GM23338 (cell line): ENCODE data around the gene SFTPD.

Experiments used
- EZH2 ChIP-seq: fragments of 200-600 bp; sonication (generic); IDR thresholded peaks from one replicate; pipeline ENCODE4 v1.8.0; 2017; ENCODE audit warnings: antibody characterized with exemption, mild to moderate bottlenecking, low read depth; ENCODE audit not compliant: unreplicated experiment
- POLR2AphosphoS5 ChIP-seq: IDR thresholded peaks from 2 replicates; pipeline ENCODE4 v1.6.1; 2016; ENCODE audit warnings: antibody characterized with exemption, low read depth

DNA sequence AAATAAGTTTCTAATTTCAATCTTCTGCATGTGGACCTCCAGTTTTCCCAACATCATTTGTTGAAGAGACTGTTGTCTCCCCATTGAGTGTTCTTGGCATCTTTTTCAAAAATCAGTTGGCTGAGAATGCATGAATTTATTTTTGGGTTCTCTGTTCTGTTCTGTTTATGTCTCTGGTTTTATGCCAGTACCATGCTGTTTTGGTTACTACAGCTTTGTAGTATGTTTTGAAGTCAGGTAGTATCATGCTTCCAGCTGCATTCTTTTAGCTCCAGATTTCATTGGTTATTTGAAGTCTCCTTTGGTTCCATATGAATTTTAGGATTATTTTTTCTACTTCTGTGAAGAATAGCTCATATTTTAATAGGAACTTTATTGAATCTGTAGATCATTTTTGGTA, 21.2 kb upstream of the SFTPD start:
- TF ChIP-seq POLR2AphosphoS5 (no peak), EZH2 (no peak)
